Thyroid gland (tissue), 4 donors: ENCODE measurements around the gene AK9.

ENCODE experiments used
- POLR2A ChIP-seq, 2 donors: fragments of 450-650 bp; IDR thresholded peaks; one replicate each; pipeline ENCODE4 v1.6.1; 2017; ENCODE audit warnings: antibody characterized with exemption in 2 of 2, mild to moderate bottlenecking in 2 of 2, moderate library complexity in 1 of 2
- TF ChIP-seq, protein P1 (sequence below), 6 experiments: fragments of 200-600 bp in 3 of 6; fragments of 450-650 bp in 3 of 6; sonication (generic) in 3 of 6; IDR thresholded peaks; one replicate each; pipeline ENCODE4 v1.5.1; 2016 to 2019; ENCODE audit warnings: antibody characterized with exemption in 6 of 6, mild to moderate bottlenecking in 2 of 6, inconsistent platforms in 1 of 6, moderate library complexity in 1 of 6

DNA sequence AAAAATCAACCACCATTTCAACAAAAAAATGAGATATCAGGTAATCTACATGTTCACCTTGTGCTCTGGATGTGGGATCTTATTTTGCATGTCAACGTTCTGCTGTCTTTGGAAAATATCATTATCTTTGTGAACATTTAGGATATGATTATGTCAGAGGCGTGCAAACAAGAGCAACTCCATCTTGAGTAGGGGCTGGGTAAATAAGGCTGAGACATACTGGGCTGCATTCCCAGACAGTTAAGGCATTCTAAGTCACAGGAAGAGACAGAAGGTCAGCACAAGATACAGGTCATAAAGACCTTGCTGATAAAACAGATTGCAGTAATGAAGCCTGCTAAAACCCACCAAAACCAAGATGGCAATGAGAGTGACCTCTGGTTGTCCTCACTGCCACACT is 179.2 kb downstream of the AK9 start:
- TF ChIP-seq, protein P1, sequence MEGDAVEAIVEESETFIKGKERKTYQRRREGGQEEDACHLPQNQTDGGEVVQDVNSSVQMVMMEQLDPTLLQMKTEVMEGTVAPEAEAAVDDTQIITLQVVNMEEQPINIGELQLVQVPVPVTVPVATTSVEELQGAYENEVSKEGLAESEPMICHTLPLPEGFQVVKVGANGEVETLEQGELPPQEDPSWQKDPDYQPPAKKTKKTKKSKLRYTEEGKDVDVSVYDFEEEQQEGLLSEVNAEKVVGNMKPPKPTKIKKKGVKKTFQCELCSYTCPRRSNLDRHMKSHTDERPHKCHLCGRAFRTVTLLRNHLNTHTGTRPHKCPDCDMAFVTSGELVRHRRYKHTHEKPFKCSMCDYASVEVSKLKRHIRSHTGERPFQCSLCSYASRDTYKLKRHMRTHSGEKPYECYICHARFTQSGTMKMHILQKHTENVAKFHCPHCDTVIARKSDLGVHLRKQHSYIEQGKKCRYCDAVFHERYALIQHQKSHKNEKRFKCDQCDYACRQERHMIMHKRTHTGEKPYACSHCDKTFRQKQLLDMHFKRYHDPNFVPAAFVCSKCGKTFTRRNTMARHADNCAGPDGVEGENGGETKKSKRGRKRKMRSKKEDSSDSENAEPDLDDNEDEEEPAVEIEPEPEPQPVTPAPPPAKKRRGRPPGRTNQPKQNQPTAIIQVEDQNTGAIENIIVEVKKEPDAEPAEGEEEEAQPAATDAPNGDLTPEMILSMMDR (IDR thresholded peaks at IDR 0.05): no peak
- no peak for TF ChIP-seq POLR2A (IDR thresholded peaks at IDR 0.05)
